ENCODE measurements around the gene IQCH. TPM values are rescaled to one million over a fixed set of nuclear protein-coding genes. Genes with fewer than 3 reads are reported as not detected.

The IQCH gene
- total and polyA plus RNA-seq, 9 donors, result 0.54 to 10.0 (median 0.84) TPM

DNA sequence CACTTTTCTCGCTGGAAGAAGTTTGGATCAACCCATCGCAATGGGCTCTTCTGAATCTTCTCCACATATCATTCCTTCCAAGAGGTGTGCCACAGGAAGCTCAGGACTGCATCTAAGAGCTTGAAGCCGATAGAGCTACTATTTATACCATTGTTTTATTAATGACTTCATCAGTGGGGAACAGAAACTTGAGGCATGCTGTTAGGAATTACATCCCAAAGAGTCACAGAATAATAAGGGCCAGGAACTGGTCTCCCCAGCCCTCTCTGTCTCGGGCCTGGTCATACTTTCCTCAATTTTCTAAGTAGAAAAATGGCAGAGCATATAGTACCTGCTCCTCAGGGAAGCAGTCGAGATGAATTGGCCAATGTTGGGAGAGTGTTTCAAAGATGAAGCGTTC is 249.5 kb downstream of the IQCH start:
- Histone ChIP-seq H3K27ac (no peak overlapping the region), H3K9me3 (no peaks in the 10 kb centered on the region), H3K4me1 (ENCODE audit: insufficient read depth) (no peaks in the 10 kb centered on the region), H3K27me3 (no peaks in the 10 kb centered on the region), H3K36me3 (no peaks in the 10 kb centered on the region), H3K4me3 (no peak overlapping the region)
- intact Hi-C loops (cut with DNase I), result loop anchor here in 2 of 4 donors (10.0 kb wide), 1 partner anchor 331 kb away; no protein-coding TSS in a partner anchor
- DNase-seq, result no peak
- no peak for TF ChIP-seq POLR2A (IDR thresholded peaks at IDR 0.05)
- TF ChIP-seq, protein P1, sequence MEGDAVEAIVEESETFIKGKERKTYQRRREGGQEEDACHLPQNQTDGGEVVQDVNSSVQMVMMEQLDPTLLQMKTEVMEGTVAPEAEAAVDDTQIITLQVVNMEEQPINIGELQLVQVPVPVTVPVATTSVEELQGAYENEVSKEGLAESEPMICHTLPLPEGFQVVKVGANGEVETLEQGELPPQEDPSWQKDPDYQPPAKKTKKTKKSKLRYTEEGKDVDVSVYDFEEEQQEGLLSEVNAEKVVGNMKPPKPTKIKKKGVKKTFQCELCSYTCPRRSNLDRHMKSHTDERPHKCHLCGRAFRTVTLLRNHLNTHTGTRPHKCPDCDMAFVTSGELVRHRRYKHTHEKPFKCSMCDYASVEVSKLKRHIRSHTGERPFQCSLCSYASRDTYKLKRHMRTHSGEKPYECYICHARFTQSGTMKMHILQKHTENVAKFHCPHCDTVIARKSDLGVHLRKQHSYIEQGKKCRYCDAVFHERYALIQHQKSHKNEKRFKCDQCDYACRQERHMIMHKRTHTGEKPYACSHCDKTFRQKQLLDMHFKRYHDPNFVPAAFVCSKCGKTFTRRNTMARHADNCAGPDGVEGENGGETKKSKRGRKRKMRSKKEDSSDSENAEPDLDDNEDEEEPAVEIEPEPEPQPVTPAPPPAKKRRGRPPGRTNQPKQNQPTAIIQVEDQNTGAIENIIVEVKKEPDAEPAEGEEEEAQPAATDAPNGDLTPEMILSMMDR (IDR thresholded peaks at IDR 0.05), result no peak
- TF ChIP-seq EP300 (IDR thresholded peaks at IDR 0.05), result no peak
- 91 to 96% (median 95%) methylated on average over 6 of the region's 6 CpGs for WGBS, 3 donors

DNA sequence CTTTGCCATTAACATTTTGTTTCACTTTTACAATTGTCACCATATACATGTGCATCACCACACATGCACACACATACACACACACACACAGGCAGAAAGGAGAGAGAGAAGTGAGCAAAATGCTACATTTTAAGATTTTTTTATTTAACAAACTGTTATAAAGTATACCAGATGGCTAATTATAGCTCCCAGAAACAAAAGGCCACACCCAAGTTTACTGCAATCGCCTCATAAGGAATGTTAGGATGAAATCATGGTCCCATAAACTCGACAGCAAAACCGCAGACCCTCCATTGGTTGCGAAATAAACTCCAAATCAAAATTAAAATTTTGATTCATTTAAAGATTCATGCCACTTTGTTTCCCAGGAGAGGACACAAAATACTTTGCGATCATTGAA is 250.2 kb downstream of the IQCH start:
- intact Hi-C loops (cut with DNase I), result loop anchor here in 2 of 4 donors (10.0 kb wide), 1 partner anchor 330 kb away; no protein-coding TSS in a partner anchor
- TF ChIP-seq POLR2A (IDR thresholded peaks at IDR 0.05), result no peak
- TF ChIP-seq, protein P1 (IDR thresholded peaks at IDR 0.05), result no peak
- no peak for TF ChIP-seq EP300 (IDR thresholded peaks at IDR 0.05)
- H3K36me3 ChIP-seq, result no peaks in the 10 kb centered on the region
- no peaks in the 10 kb centered on the region for H3K9me3 ChIP-seq
- no peak overlapping the region for H3K4me3 ChIP-seq
- DNase-seq, result no peak
- H3K4me1 ChIP-seq (ENCODE audit: insufficient read depth), result no peaks in the 10 kb centered on the region
- H3K27ac ChIP-seq, result no peak overlapping the region
- H3K27me3 ChIP-seq, result no peaks in the 10 kb centered on the region
- WGBS, 3 donors, result 92 to 95% (median 93%) methylated on average over 5 of the region's 5 CpGs

DNA sequence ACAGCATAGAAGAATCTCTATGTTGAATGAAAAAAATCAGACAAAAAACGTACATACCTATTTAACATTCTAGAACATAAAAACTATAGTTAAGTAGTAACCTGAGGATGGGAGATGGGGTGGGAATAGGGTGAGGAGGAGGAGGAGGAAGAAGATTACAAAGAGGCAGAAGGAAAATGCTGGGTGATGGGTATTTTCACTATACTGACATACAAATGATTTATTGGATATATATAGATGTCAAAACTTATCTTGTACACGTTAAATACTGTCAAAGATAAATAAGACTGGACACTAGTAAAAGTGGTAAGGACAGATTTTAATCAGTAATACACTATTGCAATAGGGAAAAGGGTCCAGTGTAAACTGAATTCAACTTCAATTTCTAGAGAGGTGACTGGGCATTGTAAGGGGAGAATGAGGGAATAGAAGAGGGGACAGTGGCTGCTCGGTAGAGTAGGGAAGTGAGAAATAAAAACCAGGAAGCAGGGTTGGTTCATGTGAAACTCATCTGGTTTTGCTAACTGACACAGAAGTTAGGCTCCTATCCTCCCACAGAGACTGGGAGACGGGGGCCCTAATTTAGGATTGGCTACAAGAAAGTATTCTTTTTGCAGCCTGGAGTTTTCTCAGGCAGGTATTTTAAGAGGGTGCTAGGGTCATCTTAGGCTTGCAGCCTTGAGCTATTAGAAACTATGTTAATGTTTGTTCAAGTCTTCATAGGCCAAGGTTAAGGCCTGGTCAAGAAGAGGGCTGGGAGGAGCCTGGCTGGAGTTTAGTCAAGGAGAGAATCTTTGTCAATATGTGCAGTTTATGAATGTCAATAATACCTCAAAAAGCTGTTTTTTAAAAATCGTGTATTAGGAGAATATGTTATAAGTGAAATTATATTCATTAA is 251.3 kb downstream of the IQCH start:
- Histone ChIP-seq H3K4me3 (no peak overlapping the region), H3K27ac (no peak overlapping the region), H3K9me3 (no peaks in the 10 kb centered on the region), H3K36me3 (no peaks in the 10 kb centered on the region), H3K4me1 (ENCODE audit: insufficient read depth) (no peaks in the 10 kb centered on the region), H3K27me3 (no peaks in the 10 kb centered on the region)
- no peak for DNase-seq
- TF ChIP-seq, protein P1 (IDR thresholded peaks at IDR 0.05), result no peak
- WGBS, 3 donors, result 62 to 74% (median 72%) methylated on average over 5 of the region's 5 CpGs
- intact Hi-C loops (cut with DNase I), result loop anchor here in 2 of 4 donors (10.0 kb wide), 1 partner anchor 329 kb away; no protein-coding TSS in a partner anchor

DNA sequence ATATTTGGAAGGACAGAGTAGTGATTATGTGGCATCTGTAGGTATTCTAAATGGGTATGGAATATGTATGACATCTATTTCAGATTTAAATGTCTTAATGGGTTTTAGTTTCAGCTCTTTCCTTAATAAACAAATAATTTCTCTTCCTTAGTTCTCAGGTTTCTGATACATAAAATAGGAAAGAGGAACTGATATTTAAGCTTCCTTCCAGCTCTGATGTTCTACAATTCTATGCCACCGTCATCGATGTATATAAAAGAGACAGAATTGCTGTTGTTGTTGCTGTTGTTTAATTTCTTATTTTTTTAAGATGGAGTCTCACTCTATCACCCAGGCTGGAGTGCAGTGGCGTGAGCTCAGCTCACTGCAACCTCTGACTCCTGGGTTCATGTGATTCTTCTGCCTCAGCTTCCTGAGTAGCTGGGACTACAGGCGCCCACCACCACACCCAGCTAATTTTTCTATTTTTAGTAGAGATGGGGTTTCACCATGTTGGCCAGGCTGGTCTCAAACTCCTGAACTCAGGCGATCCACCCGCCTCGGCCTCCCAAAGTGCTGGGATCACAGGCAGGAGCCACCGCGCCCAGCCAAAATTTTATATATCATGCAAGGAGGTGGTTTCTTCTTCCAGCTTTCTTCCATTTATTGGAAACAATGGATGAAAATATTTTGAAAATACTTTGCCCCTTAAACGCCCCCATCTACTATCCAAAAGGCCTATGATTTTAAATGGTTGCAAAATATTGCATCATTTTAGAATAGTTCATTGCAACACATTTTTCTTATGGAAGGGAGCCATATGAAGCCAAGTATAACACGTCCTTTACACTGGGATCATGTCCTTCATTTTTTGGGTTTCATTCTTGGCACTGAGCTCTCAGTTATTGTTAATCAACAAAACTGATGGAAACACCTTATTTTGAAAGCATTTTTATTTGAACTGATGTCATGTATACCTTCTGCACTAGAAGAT is 252.5 kb downstream of the IQCH start:
- DNase-seq, result no peak
- H3K9me3 ChIP-seq, result no peaks in the 10 kb centered on the region
- no peak for TF ChIP-seq EP300 (IDR thresholded peaks at IDR 0.05)
- TF ChIP-seq, protein P1 (IDR thresholded peaks at IDR 0.05), result no peak
- TF ChIP-seq POLR2A (IDR thresholded peaks at IDR 0.05), result no peak
- H3K27me3 ChIP-seq, result no peaks in the 10 kb centered on the region
- no peaks in the 10 kb centered on the region for H3K36me3 ChIP-seq
- 85 to 87% (median 85%) methylated on average over 11 of the region's 11 CpGs for WGBS, 3 donors
- intact Hi-C loops (cut with DNase I), result loop anchor here in 2 of 4 donors (10.0 kb wide), 1 partner anchor 328 kb away; no protein-coding TSS in a partner anchor
- H3K4me1 ChIP-seq (ENCODE audit: insufficient read depth), result no peaks in the 10 kb centered on the region
- H3K4me3 ChIP-seq, result no peak overlapping the region
- H3K27ac ChIP-seq, result no peak overlapping the region
